Esophagus squamous epithelium (tissue), 4 donors: ENCODE data around the gene ADA.

Experiments
- CTCF ChIP-seq, 6 experiments: fragments of 450-650 bp in 4 of 6; fragments of 200-600 bp in 2 of 6; sonication (generic) in 2 of 6; IDR thresholded peaks; one replicate each; pipeline ENCODE4 v1.5.1; 2016 to 2019; ENCODE audit warnings: antibody characterized with exemption in 6 of 6, mild to moderate bottlenecking in 4 of 6, moderate library complexity in 4 of 6
- POLR2A ChIP-seq, 4 donors: fragments of 450-650 bp; IDR thresholded peaks; one replicate each; pipeline ENCODE4 v1.6.1; 2017; ENCODE audit warnings: antibody characterized with exemption in 4 of 4, mild to moderate bottlenecking in 4 of 4, moderate library complexity in 3 of 4

DNA sequence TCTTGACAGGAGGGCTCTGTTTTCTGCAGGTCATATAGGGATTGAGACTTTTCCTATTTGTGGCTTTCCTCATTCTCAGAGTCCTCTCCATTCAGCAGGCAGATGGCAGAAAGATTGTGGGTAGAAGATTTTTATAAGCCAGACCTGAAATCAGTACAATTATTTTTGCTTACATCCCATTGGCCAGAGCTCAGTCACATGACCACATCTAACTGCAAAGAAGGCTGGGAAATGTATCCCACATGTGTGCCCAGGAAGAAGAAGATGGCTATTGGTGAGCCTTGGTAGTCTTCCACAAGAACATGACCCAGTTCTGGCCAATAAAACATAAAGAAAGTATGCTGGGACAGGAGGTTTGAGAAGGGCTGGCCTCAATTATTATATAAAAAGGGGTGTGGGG, 42.1 kb upstream of the ADA start:
- TF ChIP-seq CTCF (IDR thresholded peaks at IDR 0.05) = no peak
- no peak for TF ChIP-seq POLR2A (IDR thresholded peaks at IDR 0.05)
